GM19397 (cell line): Measurements from ENCODE around the gene CRLF1.
"Not testable (repeated sequence)": the region's sequence is repeated elsewhere in the genome, so short reads cannot be mapped to it uniquely, and the experiment has no call there.

Experiments
- ATAC-seq: cut with Tn5 transposase; IDR thresholded peaks from one replicate; pipeline ENCODE4 v1.9.1; 2021; ENCODE audit warnings: mild to moderate bottlenecking, moderate library complexity; ENCODE audit not compliant: unreplicated experiment

Gene CRLF1

DNA sequence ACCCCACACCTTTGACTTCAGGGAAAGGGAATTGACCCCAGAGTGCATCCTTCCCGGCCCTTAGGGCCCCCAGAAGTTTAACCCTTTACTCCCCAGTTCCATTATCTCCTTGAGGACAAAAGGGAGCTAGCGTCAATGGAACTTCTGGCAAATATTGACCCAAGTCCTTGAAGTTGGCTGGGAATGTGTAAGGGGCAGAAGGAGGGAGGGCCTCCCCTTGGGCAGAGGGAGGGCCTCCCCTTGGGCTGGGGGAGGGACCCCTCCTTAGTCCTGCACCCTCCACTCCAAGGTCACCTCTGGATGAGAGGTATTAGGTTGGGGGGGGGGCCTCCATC lies 3.1 kb upstream of the CRLF1 start:
- no peak for ATAC-seq

DNA sequence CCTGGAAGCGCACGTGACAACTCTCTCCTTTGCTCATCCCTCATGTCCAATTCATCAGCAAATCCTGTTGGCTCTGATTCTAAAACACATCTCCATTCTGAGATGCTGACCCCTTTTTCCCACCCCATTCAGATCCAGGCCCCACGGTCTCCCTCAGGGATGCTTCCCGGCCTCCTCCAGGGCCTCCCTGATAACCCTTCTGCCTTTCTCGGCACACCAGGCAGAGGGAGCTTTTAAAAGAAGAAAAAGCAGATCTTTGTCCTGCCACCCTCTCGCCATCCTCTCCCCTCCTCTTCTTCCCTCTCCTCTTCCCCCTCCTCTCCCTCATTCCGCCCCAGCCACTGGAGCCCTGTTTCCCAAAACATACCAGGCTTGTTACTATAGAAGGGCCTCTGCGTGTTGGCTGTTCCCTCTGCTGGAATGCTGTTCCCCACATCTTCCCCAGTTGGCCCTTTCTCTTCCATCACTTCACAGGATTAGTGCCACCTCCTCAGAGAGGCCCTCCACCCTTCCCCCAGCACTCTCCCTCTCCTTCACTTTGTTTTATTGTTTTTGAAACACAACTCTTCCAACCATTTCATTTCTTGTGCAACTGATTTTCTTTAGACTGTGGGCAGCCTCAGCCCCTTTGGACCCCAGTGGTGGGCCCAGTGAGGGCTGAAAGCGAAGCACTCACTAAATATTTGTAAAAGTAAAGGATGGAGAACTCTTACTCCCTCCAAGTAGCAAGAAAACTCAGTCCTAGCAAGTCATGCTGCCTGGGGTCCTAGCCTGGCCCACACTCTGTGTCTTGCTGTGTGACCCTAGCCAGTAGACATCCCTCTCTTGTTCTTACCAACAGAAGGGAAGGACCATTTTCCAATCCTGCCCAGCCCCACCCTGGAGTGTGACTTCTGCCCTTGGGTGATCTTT lies 2.5 kb upstream of the CRLF1 start:
- ATAC-seq = no peak

DNA sequence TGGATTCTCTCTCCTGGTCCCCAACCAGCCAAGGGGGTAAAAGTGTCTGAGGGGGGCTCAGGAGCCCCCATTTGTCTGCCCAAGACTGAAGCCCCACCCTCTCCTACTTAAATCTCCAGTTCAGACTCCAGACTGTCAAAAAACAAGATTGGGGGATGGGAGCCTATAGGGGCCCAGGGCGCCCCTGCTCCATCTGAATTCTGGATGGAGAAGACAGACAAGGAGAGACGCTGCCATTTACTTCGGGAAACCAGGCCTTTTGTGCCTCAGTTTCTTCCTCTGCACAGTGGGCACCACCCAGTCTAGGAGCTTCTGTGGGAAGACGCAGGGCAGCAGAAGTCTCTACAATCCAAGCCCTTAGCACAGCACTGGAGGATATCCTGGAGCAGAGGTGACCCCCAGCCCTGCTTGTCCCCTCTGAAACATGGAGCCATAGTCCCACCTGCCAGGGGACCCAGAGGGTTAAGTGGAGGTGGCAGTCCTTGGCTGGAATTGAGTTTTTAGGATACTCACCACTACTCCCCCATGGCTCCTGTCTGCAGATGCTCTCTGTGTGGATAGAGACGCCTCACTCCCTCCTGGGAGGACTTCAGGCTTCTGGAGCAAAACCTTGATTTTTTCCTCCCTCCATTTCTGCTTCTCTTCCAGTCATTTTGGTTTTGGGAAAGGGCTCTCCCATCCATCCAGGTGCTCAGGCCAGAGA lies 1.7 kb upstream of the CRLF1 start:
- ATAC-seq = no peak

DNA sequence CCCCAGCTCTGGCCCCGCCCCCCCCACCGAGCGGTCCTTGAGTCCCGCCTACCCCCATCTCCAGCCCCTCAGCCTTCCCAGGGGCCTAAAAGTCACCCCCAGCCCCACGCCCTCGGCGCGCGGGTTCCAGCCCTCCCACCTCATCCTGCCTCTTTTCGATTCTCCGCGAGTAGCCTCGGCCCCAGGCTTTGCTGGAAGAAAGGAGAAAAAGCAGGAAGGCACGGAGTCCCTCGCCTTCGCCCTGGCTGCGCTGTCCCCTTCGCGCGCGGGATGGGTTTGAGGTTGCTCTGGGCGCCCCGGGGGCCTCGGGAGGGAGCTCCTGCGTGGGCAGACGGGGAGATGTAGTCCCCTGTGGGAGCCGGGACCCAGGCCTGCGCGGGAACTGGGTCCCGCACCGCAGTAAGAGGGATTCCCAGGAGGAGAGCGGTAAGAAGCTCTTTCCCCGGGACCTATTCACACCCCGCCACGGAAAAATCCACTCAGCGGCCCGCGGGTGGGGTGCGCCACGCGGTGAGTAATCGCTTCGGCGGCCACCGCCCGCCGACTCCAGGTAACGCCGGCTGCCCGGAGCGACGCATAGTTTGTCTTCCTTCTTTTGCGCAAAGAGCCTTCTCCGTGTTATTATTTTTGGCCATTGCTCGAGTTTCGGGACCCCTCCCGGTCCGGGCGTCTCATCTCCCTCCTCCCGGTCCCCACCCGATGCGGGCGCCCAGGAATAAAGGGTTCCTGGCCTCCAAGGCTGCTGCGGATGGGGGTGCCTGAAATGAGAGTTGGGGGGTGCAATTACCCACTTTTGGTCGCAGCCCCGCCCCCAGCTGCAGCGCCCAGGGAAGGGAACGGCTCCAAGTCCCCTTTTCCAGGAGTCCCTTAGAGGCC lies 865 bp upstream of the CRLF1 start:
- ATAC-seq = no peak

DNA sequence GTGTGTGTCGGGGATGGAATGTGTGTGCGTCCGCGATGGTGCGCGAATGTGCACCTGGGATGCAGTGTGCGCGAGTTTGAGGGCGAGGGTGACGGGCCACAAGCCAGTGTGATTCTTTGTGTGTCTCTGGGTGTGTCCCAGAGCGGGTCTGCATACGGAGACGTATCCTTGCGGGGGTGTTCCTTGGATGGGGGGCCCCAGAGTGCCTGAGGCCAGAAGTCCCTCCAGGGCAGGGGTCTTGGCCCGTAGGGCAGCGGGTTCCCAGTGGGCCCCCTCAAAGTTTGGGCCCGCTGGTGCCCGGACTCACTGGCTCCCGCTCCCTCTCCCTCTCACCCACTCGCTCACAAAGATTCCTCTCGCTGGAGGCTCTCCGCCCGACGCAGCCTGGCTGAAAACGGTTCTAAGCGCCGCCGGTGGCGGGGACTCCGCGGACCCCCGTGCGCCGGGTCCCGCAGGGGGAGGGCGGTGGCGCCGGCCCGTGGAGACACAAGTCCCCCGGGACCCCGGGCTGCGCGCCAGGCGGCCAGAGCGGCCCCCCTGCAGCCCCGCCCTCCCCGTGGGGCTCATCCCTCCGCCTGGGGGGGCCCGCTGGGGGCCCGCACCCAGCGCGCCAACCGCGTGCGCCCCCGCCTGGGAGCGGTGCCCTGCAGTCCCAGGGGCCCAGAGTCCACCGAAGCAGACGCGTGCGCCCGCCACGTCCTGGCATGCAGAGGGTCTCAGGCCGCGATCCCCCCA lies 886 bp downstream of the CRLF1 start:
- ATAC-seq = no peak

DNA sequence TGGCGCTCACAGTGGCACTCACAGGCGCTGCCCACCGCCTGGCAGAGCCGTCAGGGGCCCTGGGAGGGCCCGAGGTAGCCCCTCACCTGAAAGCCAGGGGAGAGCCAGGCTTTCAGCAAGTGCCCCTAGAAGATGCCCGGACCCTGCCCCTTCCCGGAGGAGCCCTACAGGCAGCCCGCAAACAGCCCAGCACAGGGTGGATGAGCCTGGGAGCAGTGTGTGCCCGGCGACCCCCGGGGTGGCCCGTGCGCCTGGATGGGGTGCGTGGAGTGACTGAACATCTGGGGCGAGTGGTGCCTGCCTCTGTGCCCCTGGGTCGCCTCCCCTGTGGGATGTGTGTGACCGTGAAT lies 1.4 kb downstream of the CRLF1 start:
- ATAC-seq = no peak

DNA sequence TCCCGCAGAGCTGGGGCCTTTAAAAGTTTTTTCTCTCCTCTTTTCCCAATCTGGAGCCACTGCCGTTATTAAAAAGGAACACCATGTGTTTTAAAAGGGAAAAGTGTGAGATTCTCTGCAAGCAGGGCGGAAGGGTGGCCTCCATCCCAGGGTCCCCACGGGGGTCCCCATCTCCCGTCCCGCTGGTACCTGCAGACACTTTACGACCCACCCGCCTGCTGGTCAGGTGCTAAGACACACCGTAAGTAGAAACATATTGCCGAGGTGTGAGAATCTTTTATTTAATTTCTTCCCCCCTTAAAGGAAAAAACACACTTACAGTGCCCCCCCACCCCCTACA lies 1.8 kb downstream of the CRLF1 start:
- no peak for ATAC-seq

DNA sequence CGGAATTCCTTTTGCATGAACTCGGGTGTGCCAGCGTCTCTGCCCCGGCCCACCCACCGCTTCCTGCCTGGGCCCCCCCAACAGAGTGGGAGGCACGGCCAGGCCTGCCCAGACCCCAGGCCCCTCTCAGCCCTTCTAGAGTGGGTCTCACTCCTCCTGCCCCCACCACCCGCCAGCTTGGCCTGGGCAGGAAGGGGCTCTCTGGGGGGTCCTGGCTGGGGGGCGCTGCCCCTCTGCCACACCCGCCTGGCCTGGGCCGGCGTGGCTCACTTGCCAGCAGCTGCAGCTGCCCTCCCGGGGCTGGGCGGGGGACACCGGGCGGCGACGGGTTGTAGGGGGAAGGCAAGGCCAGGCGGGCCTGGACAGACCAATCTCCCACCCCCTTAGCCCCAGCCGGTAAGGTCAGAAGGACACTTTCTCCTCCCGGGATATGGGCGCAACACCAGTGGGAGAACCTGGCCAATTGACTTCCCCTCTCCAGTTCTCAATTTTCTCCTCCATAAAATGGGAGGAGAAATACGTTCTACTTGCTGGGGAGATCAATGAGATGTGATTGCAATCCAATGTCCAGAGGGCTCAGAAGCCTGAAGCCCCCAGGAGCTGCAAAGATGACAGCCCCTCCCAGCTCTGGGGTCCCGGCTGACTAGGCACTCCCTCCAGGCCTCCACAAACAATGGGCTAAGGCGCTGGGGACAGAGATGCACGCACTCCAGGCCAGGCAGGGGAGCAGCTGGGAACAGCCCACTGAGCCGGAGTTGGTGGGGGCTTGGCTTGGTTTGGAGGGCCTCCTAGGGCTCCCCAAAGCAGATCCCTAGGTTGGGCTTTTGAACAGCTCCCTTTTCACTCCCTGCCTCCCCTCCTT lies 2.4 kb downstream of the CRLF1 start:
- ATAC-seq = no peak

DNA sequence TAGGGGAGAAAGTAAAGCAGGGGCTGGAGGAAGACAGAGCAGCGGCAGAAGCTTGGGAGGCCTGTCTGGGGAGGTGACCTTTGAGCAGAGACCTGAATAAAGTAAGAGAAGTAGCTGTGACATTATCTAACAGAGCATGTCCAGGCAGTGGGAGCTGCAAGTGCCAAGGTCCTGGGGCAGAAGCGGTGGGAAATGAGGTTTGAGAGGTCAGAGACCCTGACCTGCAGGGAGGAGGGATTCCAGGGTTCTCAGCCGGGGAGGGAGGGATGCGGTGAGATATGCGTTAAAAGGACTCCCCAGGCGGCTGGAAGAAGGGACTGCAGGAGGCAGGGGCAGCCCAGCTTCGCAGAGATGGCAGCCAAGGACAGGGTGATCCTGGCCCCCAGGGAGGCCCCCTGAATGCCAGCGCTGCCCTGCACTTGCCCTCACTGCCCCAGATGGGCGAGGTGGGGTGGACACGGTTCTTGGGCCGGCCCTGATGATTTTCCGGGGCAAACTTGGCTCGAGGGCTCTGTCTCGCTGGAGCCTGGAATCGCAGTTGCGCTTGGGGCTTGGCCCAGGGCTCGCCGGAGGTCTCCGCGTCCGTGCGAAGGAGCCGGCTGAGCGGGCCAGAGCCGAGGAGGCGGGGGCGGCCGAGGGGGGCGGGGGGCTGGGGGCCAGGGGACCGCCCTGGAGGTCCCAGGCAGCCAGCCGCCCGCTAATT lies 3.2 kb downstream of the CRLF1 start:
- ATAC-seq = no peak

DNA sequence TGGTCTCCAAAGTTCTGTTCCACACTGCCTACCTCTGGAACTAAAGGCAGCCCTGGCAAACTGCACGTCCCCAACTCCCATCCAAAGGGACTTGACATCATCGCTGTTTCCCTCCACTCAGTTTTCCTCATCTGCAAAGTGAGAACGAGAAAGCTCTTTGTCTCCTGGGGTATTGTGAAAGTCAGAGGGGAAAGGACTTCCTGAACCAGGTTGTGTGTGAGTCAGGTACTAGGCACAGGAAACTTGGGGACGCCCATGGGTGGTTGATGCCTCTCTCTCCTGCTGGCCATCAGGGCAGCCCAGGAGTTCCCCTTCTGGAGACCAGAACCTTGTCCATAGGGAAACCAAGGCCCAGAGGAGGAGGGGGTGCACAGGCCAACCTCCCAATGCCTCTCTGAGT lies 4.7 kb downstream of the CRLF1 start:
- ATAC-seq = no peak

DNA sequence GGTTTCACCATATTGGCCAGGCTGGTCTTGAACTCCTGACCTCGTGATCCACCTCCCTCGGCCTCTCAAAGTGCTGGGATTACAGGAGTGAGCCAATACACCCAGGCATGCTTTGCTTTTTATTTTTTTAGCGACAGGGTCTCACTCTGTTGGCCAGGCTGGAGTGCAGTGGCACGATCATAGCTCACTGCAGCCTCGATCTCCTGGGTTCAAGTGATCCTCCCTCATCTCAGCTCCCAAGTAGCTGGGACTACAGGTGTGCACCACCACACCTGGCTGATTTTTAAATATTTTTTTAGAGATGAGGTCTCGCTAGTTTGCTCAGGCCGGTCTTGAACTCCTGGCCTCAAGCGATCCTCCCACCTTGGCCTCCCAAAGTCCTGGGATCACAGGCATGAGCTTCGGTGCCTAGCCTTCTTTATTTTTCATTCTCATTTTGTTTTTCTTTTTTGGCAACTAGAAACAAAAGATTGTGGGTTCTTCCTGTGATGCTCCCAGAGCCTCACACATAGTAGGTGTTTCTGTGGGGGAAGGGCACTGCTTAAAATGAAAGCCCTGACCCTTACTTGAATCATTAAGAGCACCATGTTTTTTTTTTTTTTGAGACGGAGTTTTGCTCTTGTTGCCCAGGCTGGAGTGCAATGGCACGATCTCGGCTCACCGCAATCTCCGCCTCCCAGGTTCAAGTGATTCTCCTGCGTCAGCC lies 5.8 kb downstream of the CRLF1 start:
- ATAC-seq = not testable (repeated sequence)

DNA sequence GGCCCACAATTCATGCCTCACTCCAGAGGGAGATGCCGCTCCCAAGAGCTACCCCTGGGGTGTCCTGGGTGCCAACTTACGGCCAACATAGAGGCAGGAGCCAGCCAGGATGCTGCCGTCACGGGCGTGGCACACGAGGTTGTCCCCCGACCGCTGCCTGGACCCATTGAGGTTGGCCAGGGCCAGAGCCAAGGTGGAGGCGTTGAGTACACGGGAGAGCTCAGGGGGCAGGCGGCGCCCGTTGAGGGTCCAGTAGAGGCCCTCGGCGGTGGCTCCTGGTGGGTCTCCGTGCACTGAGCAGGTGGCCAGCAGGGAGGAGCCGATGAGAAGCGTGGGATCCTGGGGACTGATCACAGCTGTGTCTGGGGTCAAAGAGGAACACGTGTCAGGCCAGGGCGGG lies 7.1 kb downstream of the CRLF1 start:
- no peak for ATAC-seq

DNA sequence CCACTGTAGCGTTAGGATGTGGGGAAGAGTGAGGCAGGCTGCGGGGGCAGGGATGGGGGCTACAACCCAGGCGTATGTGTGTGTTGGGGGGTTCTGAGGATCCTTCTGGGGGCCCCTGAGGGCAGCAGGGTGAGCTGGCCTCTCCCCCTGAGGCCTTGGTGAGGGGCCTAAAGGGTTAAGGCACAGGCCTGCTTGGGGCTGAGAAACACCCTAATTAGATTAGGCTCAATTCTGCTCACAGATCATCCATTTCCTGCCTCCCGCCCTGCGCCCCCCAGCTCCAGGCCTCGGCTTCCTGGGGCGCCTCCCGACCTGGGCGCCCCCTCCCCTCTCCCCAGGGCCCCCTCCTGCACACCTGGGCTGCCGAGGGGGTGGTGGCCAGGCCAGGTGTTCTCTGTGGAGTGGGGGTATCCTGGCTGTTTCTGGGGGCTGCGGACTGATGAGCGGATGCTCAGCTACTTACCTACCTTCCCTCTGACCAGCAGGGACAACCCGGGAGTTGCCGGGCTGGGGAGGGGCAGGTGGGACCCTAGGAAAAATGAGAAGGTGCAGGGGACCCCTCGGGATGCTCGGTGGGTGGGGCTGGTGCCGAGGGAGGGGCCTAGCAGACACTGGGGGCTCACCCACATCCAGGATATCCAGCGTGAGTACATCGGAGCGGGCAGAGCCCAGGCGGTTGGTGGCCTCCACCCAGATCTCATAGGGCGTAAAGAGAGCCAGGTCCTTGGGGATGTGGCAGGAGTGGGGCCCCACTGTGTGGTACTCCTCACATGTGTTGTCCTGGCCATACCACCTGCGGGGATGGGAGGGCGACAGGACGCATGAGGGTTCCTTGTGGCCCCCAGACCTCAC lies 8.6 kb downstream of the CRLF1 start:
- no peak for ATAC-seq

DNA sequence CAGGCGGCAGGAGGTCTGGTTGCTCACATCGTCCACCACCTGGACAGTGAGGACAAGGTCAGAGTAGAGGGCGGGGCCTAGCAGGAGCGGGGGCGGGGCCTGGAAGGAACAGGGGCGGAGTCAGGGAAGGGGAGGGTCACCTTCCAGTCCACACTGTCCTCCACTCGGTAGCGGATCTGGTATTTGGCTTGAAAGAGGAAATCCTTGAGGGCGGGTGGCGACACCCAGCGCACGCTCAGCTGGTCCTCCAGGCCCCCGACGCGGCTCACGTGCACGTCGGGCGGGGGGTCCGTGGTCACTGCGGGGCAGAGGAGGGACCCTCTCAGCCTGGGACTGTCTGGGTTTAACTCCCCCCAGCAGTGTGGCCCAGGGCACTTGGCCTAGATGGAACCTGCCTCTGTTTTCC lies 9.8 kb downstream of the CRLF1 start:
- ATAC-seq = no peak

DNA sequence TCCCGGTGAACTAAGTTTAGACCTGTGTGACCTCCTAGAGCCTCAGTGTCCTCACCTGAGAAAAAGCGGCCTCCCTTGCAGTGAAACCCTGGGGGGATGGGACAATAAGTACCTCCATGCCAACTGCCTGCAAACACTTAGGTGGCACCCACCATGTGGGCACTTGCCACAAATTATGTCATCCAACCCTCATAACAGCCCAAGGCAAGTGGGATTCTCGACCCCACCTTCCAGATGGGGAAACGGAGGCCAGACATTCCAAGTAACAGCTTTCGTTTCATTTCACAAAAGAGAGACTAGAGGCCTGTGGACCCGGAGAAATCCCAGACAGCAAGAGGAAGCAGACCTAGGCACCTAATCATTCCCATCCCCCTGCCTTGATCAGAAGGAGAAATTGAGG lies 11.1 kb downstream of the CRLF1 start:
- no peak for ATAC-seq

DNA sequence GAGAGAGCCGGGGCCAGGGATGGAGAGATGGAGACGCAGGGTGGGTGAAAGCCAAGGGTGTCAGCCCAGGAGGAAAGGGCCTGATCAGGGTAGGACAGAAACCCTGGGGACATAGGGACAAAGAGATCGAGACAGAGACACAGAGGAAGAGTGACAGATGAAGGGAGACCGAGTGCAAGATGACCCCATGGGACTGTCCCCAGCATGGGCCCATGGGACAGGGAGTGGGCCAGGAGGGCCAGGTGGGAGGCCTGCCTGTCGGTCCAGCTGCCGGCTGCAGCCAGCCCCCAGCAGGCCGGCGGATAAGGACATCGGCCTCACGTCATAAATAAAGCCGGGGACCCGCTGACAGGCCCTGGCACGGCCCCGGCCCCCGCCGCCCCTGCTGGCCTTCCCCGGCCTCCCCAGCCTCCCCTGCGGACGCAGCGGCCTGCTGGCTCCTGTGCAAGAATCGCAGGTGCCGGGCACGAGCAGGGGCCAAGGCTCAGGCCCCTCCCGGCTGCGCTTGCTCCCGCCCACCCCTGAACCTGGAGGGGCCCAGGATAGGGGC lies 11.7 kb downstream of the CRLF1 start:
- ATAC-seq = no peak

DNA sequence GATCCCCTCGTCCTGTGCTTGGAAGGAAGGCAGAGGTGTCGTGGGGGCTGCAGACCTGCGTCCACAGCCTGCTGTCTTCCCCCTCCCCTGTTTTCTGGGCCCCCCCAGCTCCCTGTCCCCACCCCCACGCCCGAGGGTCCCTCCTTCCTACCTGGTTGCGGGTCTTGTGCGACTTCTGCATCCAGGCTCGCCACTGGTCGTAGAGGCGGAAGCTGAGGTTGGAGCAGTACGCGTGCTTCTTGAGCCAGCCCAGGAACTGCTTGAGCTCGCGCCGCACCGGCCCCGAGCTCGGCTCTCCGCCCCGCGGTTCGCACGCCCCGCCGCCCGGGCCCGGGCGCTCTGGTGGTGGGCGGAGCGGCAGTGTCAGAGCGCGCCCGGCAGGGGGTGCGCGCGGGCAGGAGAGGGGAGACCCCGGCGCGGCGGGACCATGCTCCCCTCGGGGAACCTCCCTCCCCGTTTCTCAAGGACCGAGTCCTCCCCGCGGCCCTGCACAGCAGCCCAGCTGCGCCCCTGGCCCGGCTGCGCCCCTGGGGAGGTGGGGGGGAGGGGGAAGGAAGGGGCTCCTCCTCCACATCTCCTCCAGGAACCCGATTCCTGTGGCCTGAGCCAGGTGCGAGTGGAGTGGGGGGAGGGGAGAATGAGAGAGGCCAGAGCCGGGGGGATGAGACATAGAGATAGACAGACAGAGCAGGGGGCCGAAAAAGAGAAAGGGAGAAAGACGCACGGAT lies 12.3 kb downstream of the CRLF1 start:
- ATAC-seq = peak; percentile 58
